ENCODE data around the gene SUMO4.

DNA sequence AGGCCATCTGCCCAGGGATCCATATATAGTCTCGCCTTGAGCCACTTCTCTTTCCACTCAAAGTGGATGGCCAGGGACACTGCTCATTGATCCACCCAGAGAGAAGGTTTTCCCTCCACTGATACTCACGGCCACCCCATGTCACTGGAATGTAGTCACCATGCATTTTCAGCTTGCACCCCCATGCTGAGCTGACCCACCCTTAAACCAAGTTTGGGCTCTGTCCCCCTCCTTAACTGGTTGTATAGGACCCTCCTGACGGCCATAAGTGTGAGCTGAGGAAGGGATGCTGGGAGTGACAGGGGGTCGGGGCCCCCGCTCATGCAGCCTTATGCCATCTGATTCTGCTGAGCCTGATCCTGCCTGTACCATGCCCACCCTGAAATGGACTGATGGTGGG, 25.7 kb downstream of the SUMO4 start:
- TF ChIP-seq, protein P1, sequence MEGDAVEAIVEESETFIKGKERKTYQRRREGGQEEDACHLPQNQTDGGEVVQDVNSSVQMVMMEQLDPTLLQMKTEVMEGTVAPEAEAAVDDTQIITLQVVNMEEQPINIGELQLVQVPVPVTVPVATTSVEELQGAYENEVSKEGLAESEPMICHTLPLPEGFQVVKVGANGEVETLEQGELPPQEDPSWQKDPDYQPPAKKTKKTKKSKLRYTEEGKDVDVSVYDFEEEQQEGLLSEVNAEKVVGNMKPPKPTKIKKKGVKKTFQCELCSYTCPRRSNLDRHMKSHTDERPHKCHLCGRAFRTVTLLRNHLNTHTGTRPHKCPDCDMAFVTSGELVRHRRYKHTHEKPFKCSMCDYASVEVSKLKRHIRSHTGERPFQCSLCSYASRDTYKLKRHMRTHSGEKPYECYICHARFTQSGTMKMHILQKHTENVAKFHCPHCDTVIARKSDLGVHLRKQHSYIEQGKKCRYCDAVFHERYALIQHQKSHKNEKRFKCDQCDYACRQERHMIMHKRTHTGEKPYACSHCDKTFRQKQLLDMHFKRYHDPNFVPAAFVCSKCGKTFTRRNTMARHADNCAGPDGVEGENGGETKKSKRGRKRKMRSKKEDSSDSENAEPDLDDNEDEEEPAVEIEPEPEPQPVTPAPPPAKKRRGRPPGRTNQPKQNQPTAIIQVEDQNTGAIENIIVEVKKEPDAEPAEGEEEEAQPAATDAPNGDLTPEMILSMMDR (conservative IDR thresholded peaks at IDR 0.05; ENCODE audit: low read length) = no peak
- no peak for TF ChIP-seq EZH2phosphoT487 (IDR thresholded peaks at IDR 0.05; ENCODE audit: borderline replicate concordance)
